ENCODE measurements around the gene CACNB4.

GRCh38 chr2:152094014-152094413 is 4.8 kb downstream of the CACNB4 start:
- TF ChIP-seq GATA2 (IDR thresholded peaks at IDR 0.05; ENCODE audit: low read depth, low read length) (no peak), GATA3 (IDR thresholded peaks at IDR 0.05; ENCODE audit: low read depth, low read length) (no peak)
